ENCODE measurements around the gene GOLGA6L10.

DNA sequence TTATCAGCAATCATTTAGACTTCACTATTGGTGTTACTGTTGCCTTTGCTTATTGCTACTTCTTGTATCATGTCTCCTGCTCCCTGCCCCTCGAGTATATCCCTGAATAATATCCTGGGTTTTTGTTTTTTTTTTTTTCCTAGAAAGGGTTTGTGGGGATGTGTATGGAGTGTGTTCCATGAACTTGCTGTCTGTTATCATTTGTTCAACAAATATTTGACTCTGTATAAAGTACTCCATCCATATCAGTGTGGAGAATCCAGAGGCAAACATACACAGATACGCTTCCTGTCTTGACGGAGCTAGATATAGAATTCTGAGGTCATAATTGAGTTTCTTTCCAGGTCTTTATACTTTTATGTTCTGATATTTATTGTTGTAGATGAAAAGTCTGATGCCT lies 48.5 kb upstream of the GOLGA6L10 start:
- no peak for TF ChIP-seq CTCF (IDR thresholded peaks at IDR 0.05)
- no peak for TF ChIP-seq ZFX (IDR thresholded peaks at IDR 0.05; ENCODE audit: borderline replicate concordance)
